GM21619 (cell line): Measurements from ENCODE around the gene ZNF436.
"Not testable (repeated sequence)": the region's sequence is repeated elsewhere in the genome, so short reads cannot be mapped to it uniquely, and the experiment has no call there.

Experiments used
- ATAC-seq: cut with Tn5 transposase; IDR thresholded peaks from one replicate; pipeline ENCODE4 v1.9.1; 2021; ENCODE audit not compliant: unreplicated experiment

Gene ZNF436

GRCh38 chr1:23330846-23331245 is 38.8 kb downstream of the ZNF436 start:
- ATAC-seq, result no peak

- no peak for ATAC-seq
Measured at GRCh38 chr1:23325393-23325792, 44.2 kb downstream of the ZNF436 start.

GRCh38 chr1:23322770-23323169 is 46.9 kb downstream of the ZNF436 start:
- ATAC-seq, result no peak

- ATAC-seq, result not testable (repeated sequence)
Measured at GRCh38 chr1:23310280-23310679, 59.4 kb downstream of the ZNF436 start.
